Urinary bladder (tissue), 4 donors: Measurements from ENCODE around the gene ZNF687. TPM values are rescaled to one million over a fixed set of nuclear protein-coding genes. Genes with fewer than 3 reads are reported as not detected.

ENCODE experiments used
- DNase-seq: peaks from one replicate; pipeline ENCODE4 v3.0.0-alpha.2; 2015; ENCODE audit errors: extremely low spot score
- H3K27ac ChIP-seq: one replicate; pipeline ENCODE4 v1.5.1; 2013; ENCODE audit warnings: low read depth, mild to moderate bottlenecking, moderate library complexity
- H3K36me3 ChIP-seq: one replicate; pipeline ENCODE4 v1.6.1; 2013; ENCODE audit warnings: mild to moderate bottlenecking, moderate library complexity; ENCODE audit not compliant: insufficient read depth
- H3K4me1 ChIP-seq: one replicate; pipeline ENCODE4 v1.6.1; 2013; ENCODE audit warnings: mild to moderate bottlenecking, moderate library complexity; ENCODE audit not compliant: insufficient read depth
- H3K4me3 ChIP-seq: one replicate; pipeline ENCODE4 v1.5.1; 2013; ENCODE audit warnings: low read depth, low read length
- WGBS: extraction: QIAGEN DNeasy Blood & Tissue Kit; methylation state at CpG from one replicate; pipeline ENCODE4 v1.1.7; 2013; 5-methylcytosine and 5-hydroxymethylcytosine counted together
- polyA plus RNA-seq: library from polyadenylated mRNA; stranded (reverse); fragments of 200-250 nt; gene quantifications from one replicate; pipeline ENCODE4 v1.2.3, GENCODE V29; 2013
- total RNA-seq: library from RNA; depleted of rRNA; stranded (reverse); fragments of >200 nt; gene quantifications from one replicate; pipeline ENCODE4 v1.2.3, GENCODE V29; 2014
- donor health status: healthy with polysubstance abuse.
- donor health status: healthy.

Gene ZNF687
- total RNA-seq (8.1 TPM), polyA plus RNA-seq (15.9 TPM)

GRCh38 chr1:151281969-151282882 lies at the start of gene ZNF687:
ZNF687 (plus strand) TSS chr1:151282299; CDS start chr1:151286292, 3,993 bp downstream.
- peak within 1 kb of the TSS; percentile 80 for H3K4me3 ChIP-seq
- DNase-seq = peak; percentile 100
- no peaks in the 10 kb centered on the region for H3K36me3 ChIP-seq
- no peaks in the 10 kb centered on the region for H3K4me1 ChIP-seq
- peak within 1 kb of the TSS; percentile 93 for H3K27ac ChIP-seq
- under 1% methylated on average over 74 of the region's 74 CpGs for WGBS

GRCh38 chr1:151235235-151235634 lies 46.9 kb upstream of the ZNF687 start:
- H3K4me3 ChIP-seq = no peak overlapping the region
- H3K27ac ChIP-seq = no peak overlapping the region
- DNase-seq = no peak
- no peaks in the 10 kb centered on the region for H3K4me1 ChIP-seq
- peaks cover 19% of the 10 kb centered on the region for H3K36me3 ChIP-seq
- 94% methylated on average over 6 of the region's 6 CpGs for WGBS

GRCh38 chr1:151237678-151238466 lies 44.2 kb upstream of the ZNF687 start:
- DNase-seq = no peak
- Histone ChIP-seq H3K4me1 (no peaks in the 10 kb centered on the region), H3K36me3 (peaks cover 23% of the 10 kb centered on the region), H3K27ac (no peak overlapping the region), H3K4me3 (no peak overlapping the region)
- WGBS = 89% methylated on average over 4 of the region's 4 CpGs

GRCh38 chr1:151238467-151238739 lies 43.7 kb upstream of the ZNF687 start:
- Histone ChIP-seq H3K27ac (no peak overlapping the region), H3K36me3 (peaks cover 23% of the 10 kb centered on the region)
- 40% methylated on average over 1 of the region's 1 CpG for WGBS

GRCh38 chr1:151242442-151242841 lies 39.7 kb upstream of the ZNF687 start:
- DNase-seq = no peak
- Histone ChIP-seq H3K36me3 (peaks cover 21% of the 10 kb centered on the region), H3K4me1 (no peaks in the 10 kb centered on the region), H3K4me3 (no peak overlapping the region), H3K27ac (no peak overlapping the region)
- WGBS = 84% methylated on average over 2 of the region's 2 CpGs

More at GRCh38 chr1:151238467-151238739, 43.7 kb upstream of the ZNF687 start:
- no peak for DNase-seq
- H3K4me1 ChIP-seq = no peaks in the 10 kb centered on the region
- H3K4me3 ChIP-seq = no peak overlapping the region

GRCh38 chr1:151243683-151244216 lies 38.3 kb upstream of the ZNF687 start:
- no peak overlapping the region for H3K27ac ChIP-seq
- no peaks in the 10 kb centered on the region for H3K4me1 ChIP-seq
- H3K36me3 ChIP-seq = peaks cover 17% of the 10 kb centered on the region
- no peak overlapping the region for H3K4me3 ChIP-seq
- WGBS = 77% methylated on average over 5 of the region's 5 CpGs
- DNase-seq = no peak

GRCh38 chr1:151246786-151247185 lies 35.3 kb upstream of the ZNF687 start:
- Histone ChIP-seq H3K4me1 (no peaks in the 10 kb centered on the region), H3K4me3 (no peak overlapping the region), H3K27ac (no peak overlapping the region), H3K36me3 (peaks cover 10% of the 10 kb centered on the region)
- 89% methylated on average over 2 of the region's 2 CpGs for WGBS
- DNase-seq = no peak

- Histone ChIP-seq H3K36me3 (peaks cover 5% of the 10 kb centered on the region), H3K27ac (no peak overlapping the region), H3K4me1 (peaks cover 3% of the 10 kb centered on the region), H3K4me3 (no peak overlapping the region)
- DNase-seq = peak; percentile 20
- WGBS = 67% methylated on average over 16 of the region's 16 CpGs
Measured at GRCh38 chr1:151251656-151252470, 30.2 kb upstream of the ZNF687 start.

GRCh38 chr1:151254217-151255213 lies 27.6 kb upstream of the ZNF687 start, which contains the start of gene PSMD4:
PSMD4 (plus strand) TSS chr1:151254734; CDS start chr1:151254783, 49 bp downstream.
- Histone ChIP-seq H3K36me3 (no peaks in the 10 kb centered on the region), H3K4me3 (peak within 1 kb of the TSS; percentile 95), H3K27ac (peak within 1 kb of the TSS; percentile 88), H3K4me1 (peaks cover 4% of the 10 kb centered on the region)
- 8% methylated on average over 56 of the region's 56 CpGs for WGBS
- DNase-seq = peak; percentile 96

- H3K27ac ChIP-seq = no peak overlapping the region
- no peaks in the 10 kb centered on the region for H3K36me3 ChIP-seq
- H3K4me3 ChIP-seq = peak overlapping the region; percentile 95
- 25% methylated on average over 10 of the region's 10 CpGs for WGBS
- no peak for DNase-seq
- peaks cover 4% of the 10 kb centered on the region for H3K4me1 ChIP-seq
Measured at GRCh38 chr1:151255381-151255780, 26.7 kb upstream of the ZNF687 start.

GRCh38 chr1:151259351-151259750 lies 22.7 kb upstream of the ZNF687 start:
- Histone ChIP-seq H3K4me1 (peaks cover 4% of the 10 kb centered on the region), H3K27ac (no peak overlapping the region), H3K36me3 (no peaks in the 10 kb centered on the region), H3K4me3 (no peak overlapping the region)
- DNase-seq = no peak
- WGBS = 91% methylated on average over 2 of the region's 2 CpGs
